ENCODE data around the gene NDUFS5.
"Not testable (repeated sequence)": the region's sequence is repeated elsewhere in the genome, so short reads cannot be mapped to it uniquely, and the experiment has no call there.

The NDUFS5 gene

DNA sequence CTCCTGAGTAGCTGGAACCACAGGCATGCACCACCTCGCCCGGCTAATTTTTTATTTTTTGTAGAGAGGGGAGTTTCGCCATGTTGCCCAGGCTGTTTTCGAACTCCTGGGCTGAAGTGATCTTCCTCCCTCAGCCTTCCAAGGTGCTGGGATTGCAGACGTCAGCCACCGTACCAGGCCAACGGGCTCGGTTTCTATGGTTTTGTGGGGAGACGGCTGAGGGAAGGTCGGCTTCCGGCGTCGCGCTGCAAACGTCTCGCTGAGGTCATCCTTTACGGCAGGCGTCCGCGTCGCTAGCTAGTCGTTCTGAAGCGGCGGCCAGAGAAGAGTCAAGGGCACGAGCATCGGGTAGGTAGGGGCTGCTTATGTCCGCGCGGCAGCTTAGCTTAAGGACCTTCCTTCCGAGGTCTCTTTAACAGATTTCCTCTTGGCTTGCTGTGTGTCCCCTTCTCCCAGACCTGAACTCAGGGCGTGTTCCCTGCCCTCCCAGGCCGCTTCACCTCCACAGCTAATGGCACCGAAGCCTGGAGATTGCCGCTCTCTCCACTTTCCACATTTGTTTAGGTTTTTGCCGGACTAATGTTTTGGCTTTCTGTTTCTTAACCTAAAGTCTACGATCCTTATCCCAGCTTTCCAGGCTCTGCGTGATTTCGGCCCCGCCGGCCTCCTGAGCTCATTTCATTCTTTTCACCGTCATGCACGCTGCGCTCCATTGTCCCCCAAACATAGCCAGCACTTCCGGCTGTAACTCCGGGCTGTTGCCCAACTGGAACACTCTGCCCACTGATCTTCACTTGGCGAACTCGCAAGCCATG, at the start of gene NDUFS5:
NDUFS5 (plus strand) TSS at position 300 of the 815 bp plus-strand sequence. CDS start 2,375 bp downstream, outside the sequence.
- peak; percentile 75 to 76 for DNase-seq (ENCODE audit: low read depth in 2 of 2)

DNA sequence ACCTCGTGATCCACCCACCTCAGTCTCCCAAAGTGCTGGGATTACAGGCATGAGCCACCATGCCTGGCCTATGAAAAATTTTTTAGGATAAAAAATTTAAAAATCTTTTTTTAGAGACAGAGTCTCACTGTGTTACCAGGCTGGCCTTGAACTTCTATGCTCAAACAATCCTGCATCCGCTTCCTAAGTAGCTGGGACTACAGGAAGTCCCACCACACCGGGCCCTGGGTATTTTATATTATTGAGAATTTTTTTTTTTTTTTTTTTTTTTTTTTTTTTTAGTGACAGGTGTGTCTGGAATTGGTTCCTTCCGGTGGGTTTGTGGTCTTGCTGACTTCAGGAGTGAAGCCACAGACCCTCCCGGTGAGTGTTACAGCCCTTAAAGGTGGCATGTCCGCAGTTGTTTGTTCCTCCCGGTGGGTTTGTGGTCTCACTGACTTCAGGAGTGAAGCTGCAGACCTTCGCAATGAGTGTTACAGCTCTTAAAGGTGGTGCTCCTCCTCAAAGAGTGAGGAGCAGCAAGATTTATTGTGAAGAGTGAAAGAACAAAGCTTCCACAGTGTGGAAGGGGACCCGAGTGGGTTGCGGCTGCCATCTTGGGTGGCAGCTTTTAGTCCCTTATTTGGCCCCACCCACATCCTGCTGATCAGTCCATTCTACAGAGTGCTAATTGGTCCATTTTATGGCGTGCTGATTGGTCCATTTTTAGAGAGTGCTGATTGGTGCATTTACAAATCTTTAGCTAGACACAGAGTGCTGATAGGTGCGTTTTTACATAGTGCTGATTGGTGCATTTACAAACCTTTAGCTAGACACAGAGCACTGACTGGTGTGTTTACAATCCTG, 48.5 kb upstream of the NDUFS5 start:
- peak in 1 of 2 donors; percentile 36 for DNase-seq (ENCODE audit: low read depth in 2 of 2)

DNA sequence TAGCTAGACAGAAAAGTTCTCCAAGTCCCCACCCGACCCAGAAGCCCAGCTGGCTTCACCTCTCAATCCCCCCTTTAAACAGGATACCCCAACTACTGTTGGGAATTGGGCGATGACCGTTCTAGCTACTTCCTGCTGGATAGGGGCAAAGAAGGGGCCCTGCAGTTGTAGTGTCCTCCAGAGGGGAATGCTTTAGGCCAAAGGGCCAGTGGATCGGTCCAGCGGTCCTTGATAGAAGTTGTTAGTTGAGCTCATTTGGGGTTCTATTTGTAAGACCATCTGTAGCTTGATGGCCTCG, 48.0 kb upstream of the NDUFS5 start:
- not testable (repeated sequence) for DNase-seq (ENCODE audit: low read depth in 2 of 2)

DNA sequence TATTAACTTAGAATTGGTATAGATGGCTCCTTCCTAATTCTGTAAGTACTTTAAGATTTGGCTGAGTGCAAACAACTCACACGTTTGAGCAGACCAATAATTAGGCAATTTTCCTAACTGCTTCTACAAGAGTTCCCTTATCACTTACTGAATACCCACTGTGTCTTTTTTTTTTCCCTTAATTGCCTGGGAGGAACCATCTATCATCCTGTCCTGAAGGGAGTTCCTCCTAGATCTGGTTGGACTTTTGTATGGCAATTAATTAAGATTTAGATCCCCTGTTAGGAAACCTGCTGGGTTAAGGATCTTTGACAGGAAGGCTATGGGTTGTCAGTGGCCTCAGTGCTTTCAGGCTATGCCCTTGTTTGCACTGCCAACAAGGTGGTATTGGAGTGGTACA, 46.8 kb upstream of the NDUFS5 start:
- DNase-seq (ENCODE audit: low read depth in 2 of 2): not testable (repeated sequence)

DNA sequence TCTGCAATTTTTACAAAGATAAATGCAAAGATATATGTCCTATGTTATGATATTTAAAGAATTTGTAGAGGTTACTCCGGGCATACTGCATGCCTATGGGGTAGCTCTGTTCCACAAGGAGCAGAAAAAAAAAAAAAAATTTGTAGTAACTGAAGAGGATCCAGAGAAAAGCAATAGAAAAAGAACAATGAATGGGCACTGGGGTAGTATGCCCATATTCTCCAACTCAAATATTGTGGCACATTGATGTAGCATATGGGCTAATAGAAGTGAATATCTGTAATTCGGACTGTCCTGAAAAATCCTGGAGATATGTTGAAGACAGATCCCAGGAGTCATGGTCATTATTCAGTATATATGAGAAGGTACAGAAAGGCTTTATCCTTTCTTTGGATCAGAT, 36.2 kb upstream of the NDUFS5 start:
- no peak for DNase-seq (ENCODE audit: low read depth in 2 of 2)

DNA sequence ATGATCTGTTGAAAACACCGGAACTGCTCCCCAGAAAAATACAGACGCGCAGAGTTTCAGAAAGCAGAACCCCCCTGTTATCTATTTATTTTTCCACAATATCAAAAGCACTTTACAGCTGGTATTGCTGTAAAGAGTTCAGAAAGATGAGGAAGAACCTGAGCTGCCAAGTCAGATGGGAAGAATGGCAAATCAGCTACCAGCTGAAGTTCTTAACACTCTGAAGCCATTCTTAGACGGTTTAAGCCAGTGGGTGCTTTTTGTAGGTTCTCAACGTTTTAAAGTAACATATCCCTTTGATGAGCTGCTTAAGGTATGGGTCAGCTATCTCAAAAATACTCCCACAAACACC, 35.8 kb upstream of the NDUFS5 start:
- DNase-seq (ENCODE audit: low read depth in 2 of 2): no peak

DNA sequence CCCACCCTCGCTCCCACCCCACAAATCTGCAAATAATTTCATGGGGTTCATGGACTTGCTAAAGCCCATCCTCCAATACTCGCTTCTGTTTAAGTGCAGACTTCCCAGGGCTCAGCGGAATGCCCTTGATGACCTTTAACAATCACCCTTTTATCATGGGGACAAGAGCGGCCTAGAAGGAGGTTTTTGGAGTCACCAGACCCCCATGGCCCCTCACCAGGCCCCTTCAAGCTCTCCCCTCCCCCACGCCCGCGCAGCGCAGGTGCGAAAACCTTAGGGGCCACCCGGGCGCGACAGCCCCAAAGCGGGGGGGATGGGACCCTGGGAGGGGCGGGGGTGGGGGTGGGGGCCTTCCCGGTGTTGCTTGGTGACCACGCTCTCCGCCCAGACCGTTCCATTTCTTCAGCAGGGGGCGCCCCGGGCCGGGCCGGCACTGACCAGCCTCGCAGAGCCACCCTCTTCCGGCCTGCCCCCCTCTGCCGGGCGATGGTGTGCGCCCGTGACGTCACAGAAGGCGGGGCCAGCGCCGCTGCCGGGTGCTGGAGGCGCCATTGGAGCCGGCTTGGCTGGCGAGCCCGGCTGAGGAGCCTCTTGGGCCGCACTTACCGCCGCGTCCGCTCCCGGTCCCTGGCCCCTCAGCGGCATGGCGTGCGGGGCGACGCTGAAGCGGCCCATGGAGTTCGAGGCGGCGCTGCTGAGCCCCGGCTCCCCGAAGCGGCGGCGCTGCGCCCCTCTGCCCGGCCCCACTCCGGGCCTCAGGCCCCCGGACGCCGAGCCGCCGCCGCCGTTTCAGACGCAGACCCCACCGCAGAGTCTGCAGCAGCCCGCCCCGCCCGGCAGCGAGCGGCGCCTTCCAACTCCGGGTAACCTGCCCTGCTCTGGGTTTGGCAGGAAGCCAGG, 35.2 kb upstream of the NDUFS5 start, which contains the start of gene AKIRIN1:
AKIRIN1 (plus strand) TSS at position 539 of the 900 bp plus-strand sequence; CDS start at position 644, 105 bp downstream.
- peak; percentile 97 for DNase-seq (ENCODE audit: low read depth in 2 of 2)

DNA sequence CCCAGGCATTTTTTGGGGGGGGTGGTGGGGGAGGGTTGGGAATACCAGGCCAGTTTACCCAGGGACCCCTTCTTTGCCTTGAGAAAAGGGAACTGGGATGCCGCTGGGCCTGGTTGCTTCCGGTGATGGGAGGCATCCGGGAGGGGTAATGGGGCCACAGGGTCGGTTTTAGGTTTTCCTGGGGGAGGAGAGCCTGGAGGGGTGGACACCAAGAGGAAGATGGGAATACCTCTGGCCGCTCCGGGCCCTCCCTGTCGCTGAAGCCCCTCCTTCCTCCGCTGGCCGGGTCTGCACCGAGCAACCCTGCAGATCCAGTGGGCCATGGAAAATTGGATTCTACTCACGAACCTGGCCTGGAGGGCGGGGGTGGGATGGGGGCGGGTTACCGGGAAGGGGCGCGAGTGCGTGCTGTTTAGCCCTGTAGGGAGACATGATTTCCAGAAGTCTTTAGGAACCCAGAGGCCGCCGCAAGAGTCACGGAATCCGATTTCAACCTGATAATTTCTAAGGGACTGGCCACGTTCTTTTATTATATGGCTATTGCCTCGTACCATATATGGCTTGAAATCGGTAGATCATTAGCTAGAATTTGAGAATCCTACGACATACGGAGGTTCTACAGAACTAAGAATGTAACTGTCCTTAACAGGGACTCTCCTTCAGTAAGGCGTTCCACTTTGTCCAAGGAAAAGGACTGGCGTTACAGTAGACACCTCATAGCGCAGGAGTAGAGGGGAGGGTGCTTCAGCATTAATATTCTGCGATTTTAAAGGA, 34.3 kb upstream of the NDUFS5 start:
- DNase-seq (ENCODE audit: low read depth in 2 of 2): no peak

DNA sequence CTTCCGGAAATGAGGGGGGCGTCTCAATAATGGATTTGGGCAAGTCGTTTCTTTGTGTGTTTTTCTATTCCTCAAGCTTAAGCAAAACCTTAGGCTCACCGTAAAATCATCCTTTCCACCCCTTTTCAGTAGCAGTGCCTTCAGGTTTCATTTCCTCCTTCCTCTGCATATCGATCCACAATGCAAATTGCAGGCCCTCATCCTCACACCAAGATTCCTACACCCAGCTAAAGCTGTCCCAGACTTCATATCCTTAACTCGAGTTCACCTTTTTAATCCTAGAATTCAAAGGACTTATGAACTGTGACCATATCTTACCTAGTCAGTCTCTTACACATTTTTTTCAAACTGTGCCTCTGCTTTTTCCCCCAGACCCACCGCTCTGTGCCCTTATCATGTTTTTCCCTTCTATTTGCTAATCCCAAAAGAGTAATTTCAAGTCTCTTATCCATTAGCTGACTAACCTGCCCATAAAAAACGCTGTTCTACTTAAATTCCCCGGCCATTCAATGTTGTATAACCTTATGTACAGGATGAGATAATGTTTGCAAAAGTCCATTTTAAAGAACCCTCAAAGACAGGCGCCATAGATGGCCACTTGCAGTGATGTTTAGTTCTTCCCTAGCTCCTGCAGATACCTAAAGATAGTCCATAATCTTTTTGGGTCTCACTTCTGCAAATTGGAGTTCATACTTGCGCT, 33.6 kb upstream of the NDUFS5 start:
- DNase-seq (ENCODE audit: low read depth in 2 of 2): no peak

DNA sequence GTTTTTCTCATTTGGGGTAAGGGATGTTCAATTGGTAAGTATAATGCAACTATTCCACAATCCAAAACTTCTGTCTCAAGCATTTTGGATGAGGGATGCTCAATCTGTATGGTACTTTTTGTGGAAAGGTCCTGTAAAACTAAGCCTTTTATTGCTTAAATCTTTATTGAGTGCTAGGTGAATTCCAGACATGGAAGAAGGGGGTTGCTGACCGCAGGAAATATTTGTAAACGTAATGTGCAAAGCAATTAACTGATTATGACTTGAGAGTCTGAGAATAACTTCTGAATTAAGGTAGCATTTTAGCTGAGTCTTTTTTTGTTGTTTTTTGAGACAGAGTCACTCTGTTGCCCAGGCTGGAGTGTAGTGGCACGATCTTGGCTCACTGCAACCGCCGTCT, 32.0 kb upstream of the NDUFS5 start:
- DNase-seq (ENCODE audit: low read depth in 2 of 2): no peak

DNA sequence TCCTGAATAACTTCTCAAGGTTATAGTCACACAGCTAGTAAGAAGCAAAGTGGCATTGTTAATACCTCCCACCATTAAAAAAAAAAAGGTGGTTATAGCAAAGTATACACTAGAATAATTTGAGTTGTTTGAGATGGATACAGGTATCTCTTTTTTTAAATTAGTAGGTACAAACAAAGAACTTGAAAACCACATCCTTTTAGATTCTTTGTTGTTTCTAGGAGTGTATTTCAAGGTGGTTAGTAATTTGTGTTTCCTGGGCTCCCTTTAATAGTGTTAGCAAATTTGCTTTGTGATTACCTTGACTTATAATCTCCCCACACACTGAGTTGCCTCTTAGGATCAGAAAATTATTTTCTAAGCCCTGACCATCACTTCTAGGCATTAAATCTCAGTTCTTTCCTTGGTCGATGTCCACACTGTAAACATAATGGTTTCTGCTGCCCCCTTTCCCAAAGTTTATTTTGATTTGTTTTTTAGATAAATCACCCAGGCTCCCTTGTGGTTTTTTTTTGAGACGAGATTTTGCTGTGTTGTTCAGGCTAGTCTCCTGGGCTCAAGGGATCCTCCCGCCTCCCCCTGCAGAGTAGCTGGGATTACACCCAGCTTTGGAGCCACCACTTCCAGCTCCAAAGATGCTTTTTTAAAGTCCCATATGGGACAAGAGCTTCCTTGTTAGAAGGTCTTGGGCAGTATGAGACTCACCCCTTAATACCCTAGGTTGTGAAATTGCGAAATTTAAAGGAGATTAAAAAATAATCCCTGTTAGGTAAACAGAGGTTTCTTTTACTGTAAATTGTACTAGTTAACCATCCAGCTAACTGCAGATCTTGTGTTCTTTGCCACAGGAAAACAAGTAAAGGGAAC, 28.9 kb upstream of the NDUFS5 start:
- DNase-seq (ENCODE audit: low read depth in 2 of 2): no peak

DNA sequence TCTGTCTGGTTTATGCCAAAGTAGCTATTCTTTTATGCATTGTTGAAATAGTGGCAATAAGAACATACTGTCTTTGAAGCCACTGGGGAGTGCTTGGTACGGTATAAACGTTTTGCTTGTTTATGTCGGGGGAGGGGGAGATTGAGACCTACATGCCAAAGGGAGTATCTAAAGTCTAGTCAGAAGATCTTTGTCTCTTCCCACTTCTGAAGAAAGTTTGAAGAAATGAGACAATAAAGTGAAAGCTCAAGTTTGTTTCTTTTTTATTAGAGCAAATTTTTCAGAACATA, 28.3 kb upstream of the NDUFS5 start:
- no peak for DNase-seq (ENCODE audit: low read depth in 2 of 2)

DNA sequence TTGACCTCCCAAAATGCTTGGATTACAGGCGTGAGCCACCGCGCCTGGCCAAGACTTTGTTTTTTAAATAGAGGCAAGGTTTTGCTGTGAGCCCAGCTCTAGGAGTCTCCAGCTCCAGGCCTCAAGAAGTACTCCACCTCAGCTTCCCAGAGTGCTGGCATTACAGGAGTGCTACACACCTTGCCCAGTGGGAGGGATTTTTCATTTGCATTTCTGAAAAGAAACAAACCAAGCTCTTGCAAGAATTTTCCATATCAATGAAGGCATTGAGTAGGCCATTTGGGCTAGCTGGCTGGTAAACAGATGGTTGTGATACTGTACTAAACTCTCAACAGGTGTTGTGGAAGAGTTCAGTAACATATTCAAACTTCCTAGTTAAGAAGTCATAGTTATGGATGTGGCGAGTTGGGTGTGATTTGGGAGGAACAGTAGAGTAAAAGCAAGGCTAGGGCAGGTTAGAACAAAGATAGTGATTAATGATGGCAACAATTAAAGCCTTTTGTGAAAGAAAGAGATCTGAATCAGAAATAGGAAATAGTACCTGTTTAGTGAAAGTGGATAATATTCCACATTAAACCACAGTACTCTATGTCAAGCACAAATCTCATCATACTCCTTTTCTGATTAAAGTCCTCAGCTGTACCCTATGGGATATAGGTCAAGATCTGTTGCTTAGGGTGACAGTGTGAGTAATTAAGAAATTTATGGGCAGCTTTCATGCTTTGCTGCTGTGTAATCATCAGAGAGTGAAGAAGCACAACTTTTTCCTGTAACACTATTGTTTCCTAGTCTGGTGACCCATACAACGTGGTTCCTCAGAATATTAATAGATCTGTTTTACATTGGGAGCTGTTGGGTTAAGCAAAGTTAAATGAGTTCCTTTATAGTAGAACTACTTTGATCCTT, 24.4 kb upstream of the NDUFS5 start:
- no peak for DNase-seq (ENCODE audit: low read depth in 2 of 2)

DNA sequence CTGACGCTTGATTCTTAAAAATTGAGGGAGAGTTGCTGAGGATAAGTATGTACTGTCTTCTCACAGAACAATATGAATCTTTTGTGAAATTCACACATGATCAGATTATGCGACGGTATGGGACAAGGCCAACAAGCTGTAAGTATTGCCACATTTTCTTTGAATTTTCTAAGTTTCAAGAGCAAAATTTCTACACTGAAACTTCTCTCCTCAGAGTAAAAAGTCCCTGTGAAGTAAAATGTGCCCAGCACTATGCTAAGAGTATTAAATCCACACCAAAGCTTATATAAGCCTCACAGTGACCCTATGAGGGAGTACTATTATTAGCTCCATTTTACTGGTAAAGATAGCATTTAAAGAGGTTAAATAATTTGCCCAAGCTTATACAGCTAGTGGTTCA, 22.9 kb upstream of the NDUFS5 start:
- DNase-seq (ENCODE audit: low read depth in 2 of 2): no peak

DNA sequence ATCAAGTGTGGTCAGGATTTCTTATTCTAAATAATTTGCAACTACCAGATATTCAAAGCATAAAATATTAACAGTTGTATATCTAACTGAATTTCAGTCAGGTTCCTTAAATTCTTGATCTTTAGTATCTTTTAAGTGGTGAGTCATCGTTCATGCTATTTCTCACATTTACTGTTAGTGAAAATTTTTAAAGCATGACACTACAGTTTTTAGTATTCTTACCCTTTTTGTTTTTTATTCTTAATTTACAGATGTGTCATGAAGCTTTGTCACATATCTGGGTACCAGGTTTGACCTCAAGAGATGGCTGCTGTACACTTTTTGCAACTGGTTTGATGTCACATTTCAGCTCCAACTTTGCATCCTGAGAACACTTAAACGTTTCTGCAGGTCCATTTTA, 22.4 kb upstream of the NDUFS5 start:
- DNase-seq (ENCODE audit: low read depth in 2 of 2): no peak

DNA sequence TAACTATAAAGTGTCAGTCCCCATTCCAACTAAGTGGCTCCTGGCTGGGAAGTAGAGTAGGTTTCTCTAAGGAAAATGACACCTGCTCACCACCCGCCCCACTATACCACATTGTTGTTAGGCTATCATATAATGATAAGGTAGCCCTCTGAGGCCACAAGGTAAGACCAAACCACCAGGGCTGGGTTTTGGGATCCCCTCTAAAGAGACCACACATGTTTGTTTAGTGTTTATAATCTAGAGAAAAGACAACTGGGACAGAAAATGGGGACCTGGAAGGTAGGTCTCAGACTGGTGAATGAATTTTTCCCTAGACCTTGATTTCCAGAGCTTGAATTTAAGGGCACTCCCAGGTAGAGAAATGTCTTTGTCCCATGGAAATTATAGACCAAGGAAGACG, 19.9 kb upstream of the NDUFS5 start:
- no peak for DNase-seq (ENCODE audit: low read depth in 2 of 2)

DNA sequence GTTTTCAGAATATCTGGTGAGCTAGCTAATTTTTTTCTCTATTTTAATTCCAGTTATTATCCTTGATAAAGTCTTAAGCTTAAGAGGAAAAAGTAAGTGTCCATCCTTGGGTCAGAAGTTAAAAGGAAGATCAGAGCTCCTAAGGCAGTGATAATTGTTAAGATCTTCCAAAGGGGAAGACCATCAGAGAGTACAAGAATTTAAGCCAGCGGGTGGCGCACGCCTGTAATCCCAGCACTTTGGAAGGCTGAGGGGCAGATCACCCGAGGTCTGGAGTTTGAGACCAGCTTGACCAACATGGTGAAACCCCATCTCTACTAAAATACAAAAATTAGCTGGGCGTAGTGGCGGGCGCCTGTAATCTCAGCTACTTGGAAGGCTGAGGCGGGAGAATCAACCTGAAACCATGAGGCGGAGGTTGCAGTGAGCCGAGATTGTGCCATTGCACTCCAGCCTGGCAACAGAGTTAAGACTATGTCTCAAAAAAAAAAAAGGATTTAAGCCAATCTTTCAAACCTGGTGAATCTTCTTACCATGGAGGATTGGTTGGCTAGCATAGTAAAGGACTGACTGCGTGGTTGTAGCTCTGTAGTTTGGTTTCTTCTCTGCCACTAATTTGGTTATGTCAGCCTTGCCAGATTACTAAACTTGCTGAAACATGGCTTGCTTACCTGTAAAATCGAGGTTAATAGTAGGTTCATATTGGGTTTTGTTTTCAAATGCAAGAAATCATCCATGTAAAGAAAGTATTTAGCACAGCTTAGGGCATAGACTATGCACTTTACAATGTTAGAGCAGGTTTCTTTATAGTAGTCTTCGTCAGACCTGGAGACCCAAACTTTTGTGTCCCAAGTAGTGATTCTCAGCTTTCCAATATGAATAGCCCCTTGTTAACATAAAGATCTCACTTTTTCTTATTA, 19.2 kb upstream of the NDUFS5 start:
- DNase-seq (ENCODE audit: low read depth in 2 of 2): no peak

DNA sequence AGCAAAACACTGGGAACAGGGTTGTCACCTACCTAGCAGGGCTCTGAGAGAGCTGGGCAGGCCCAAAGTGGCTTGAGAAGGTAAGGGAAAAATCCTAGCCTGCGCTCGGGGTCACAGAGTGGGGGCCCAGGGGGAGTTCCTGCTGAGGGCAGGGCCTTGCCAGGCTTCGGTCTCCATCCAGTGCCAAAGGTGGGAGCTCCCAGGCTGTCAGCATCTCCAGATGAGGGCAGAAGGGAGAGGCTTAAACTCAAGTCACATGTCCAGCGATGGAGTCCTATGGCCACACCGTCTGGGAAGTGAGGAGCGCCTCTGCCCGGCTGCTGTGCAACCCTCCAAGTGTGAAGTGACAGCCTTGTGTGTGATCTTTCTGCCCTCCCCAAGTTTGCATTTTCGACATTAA, 11.2 kb upstream of the NDUFS5 start:
- DNase-seq (ENCODE audit: low read depth in 2 of 2): not testable (repeated sequence)
